GM23248 (cell line): ENCODE results near the gene TRMT2B. TPM values are rescaled to one million over a fixed set of nuclear protein-coding genes. Genes with fewer than 3 reads are reported as not detected.
A peak's percentile ranks its signal among the peaks of the same experiment; 100 is the strongest.

Experiments
- DNase-seq: peaks from one replicate; pipeline ENCODE4 v3.0.0-alpha.2; 2015
- H2AFZ ChIP-seq: fragments of 200-600 bp; sonication (generic); 2 replicates; pipeline ENCODE4 v1.6.1; 2016; ENCODE audit warnings: antibody characterized with exemption
- H3F3A ChIP-seq: fragments of 200-600 bp; sonication (generic); 2 replicates; pipeline ENCODE4 v1.6.1; 2016; ENCODE audit warnings: mild to moderate bottlenecking, antibody characterized with exemption, mixed run types; ENCODE audit not compliant: insufficient read depth
- H3K27ac ChIP-seq: fragments of 200-600 bp; sonication (generic); 2 replicates; pipeline ENCODE4 v1.5.1; 2016; ENCODE audit warnings: mild to moderate bottlenecking
- H3K27me3 ChIP-seq: fragments of 200-600 bp; sonication (generic); replicated peaks from 2 replicates; pipeline ENCODE4 v1.6.1; 2016; ENCODE audit warnings: mild to moderate bottlenecking; ENCODE audit not compliant: insufficient read depth
- H3K36me3 ChIP-seq: fragments of 200-600 bp; sonication (generic); 2 replicates; pipeline ENCODE4 v1.6.1; 2016; ENCODE audit warnings: low read depth, mild to moderate bottlenecking
- H3K4me1 ChIP-seq: fragments of 200-600 bp; sonication (generic); 2 replicates; pipeline ENCODE4 v1.6.1; 2016; ENCODE audit warnings: mild to moderate bottlenecking; ENCODE audit not compliant: insufficient read depth
- H3K4me2 ChIP-seq: fragments of 200-600 bp; sonication (generic); one replicate; pipeline ENCODE4 v1.6.1; 2016; ENCODE audit warnings: mild to moderate bottlenecking; ENCODE audit not compliant: unreplicated experiment
- H3K4me3 ChIP-seq: fragments of 200-600 bp; sonication (generic); 2 replicates; pipeline ENCODE4 v1.5.1; 2016; ENCODE audit warnings: mild to moderate bottlenecking
- H3K79me2 ChIP-seq: fragments of 200-600 bp; sonication (generic); 2 replicates; pipeline ENCODE4 v1.6.1; 2016; ENCODE audit warnings: mild to moderate bottlenecking; ENCODE audit not compliant: insufficient read depth
- H3K9ac ChIP-seq: fragments of 200-600 bp; sonication (generic); 2 replicates; pipeline ENCODE4 v1.6.1; 2016; ENCODE audit warnings: mild to moderate bottlenecking
- H3K9me2 ChIP-seq: fragments of 200-600 bp; sonication (generic); 2 replicates; pipeline ENCODE4 v1.6.1; 2016; ENCODE audit warnings: mixed run types, mild to moderate bottlenecking, moderate library complexity; ENCODE audit not compliant: insufficient read depth
- H3K9me3 ChIP-seq: fragments of 200-600 bp; sonication (generic); one replicate; pipeline ENCODE4 v1.6.1; 2017; ENCODE audit warnings: low read depth
- H4K20me1 ChIP-seq: fragments of 200-600 bp; sonication (generic); 2 replicates; pipeline ENCODE4 v1.6.0; 2016; ENCODE audit not compliant: insufficient read depth
- EZH2 ChIP-seq: fragments of 200-600 bp; sonication (generic); IDR thresholded peaks from 2 replicates; pipeline ENCODE4 v1.6.1; 2018; ENCODE audit warnings: antibody characterized with exemption, mild to moderate bottlenecking; ENCODE audit not compliant: insufficient read depth, poor library complexity, severe bottlenecking
- EZH2phosphoT487 ChIP-seq: fragments of 200-600 bp; sonication (generic); IDR thresholded peaks from 2 replicates; pipeline ENCODE4 v1.6.1; 2018; ENCODE audit warnings: antibody characterized with exemption, moderate library complexity, mild to moderate bottlenecking, low read depth; ENCODE audit not compliant: insufficient read depth
- WGBS, 2 experiments: methylation state at CpG; one replicate each; pipeline ENCODE4 v1.1.6; 2015 to 2017; ENCODE audit warnings: low lambda C conversion rate in 2 of 2, low coverage in 1 of 2; ENCODE audit errors: missing lambda C conversion rate in 2 of 2; 5-methylcytosine and 5-hydroxymethylcytosine counted together
- in situ Hi-C: fragments of 300-500 bp; cut with MboI; formaldehyde crosslinking; loops from 2 replicates; pipeline ENCODE4 v1.15.0; 2020
- polyA plus RNA-seq: library from polyadenylated mRNA; unstranded; fragments of >200 nt; fragmentation: Nextera tagmentation; extraction: Ambion mirVana; gene quantifications from 2 replicates; pipeline ENCODE4 v1.2.1, GENCODE V29; 2016
- total RNA-seq: library from RNA; depleted of rRNA; stranded (reverse); fragments of >200 nt; shearing (Covaris generic); gene quantifications from 2 replicates; pipeline ENCODE4 v1.2.3, GENCODE V29; 2014

The TRMT2B gene
- total and polyA plus RNA-seq, 2 experiments from 2014 or later, result 8.3 to 12.9 TPM

GRCh38 chrX:100979881-100980607 lies 71.9 kb downstream of the TRMT2B start:
- DNase-seq, result peak; percentile 14
- Histone ChIP-seq H3K27me3 (no peaks in the 10 kb centered on the region), H3K79me2 (no peaks in the 10 kb centered on the region), H3K4me2 (no peak overlapping the region), H3K9me2 (no peaks in the 10 kb centered on the region), H3K9me3 (no peaks in the 10 kb centered on the region), H3F3A (no peaks in the 10 kb centered on the region), H3K4me1 (peaks cover 17% of the 10 kb centered on the region), H3K4me3 (no peak overlapping the region), H3K9ac (no peak overlapping the region), H3K27ac (peak overlapping the region; percentile 46), H3K36me3 (no peaks in the 10 kb centered on the region), H2AFZ (no peak overlapping the region), H4K20me1 (no peaks in the 10 kb centered on the region)
- in situ Hi-C loops, result no loop called here
- TF ChIP-seq EZH2, result no peak
- no peak for TF ChIP-seq EZH2phosphoT487
- WGBS, 2 experiments, result 68 to 83% methylated on average over 3 of the region's 3 CpGs

GRCh38 chrX:100976211-100976610 lies 75.7 kb downstream of the TRMT2B start:
- WGBS, 2 experiments, result 100% methylated on average over 1 of the region's 1 CpG

GRCh38 chrX:100975212-100975611 lies 76.7 kb downstream of the TRMT2B start:
- peak; percentile 52 for DNase-seq
- Histone ChIP-seq H3K9me2 (no peaks in the 10 kb centered on the region), H3K4me3 (no peak overlapping the region), H3K4me1 (0 out of 2 replicates have a peak, but pooled peaks cover 4% of the 10 kb centered on the region), H2AFZ (no peak overlapping the region), H3K27ac (no peak overlapping the region), H3K36me3 (no peaks in the 10 kb centered on the region), H4K20me1 (no peaks in the 10 kb centered on the region), H3K27me3 (no peaks in the 10 kb centered on the region), H3K9ac (no peak overlapping the region), H3F3A (no peaks in the 10 kb centered on the region), H3K79me2 (no peaks in the 10 kb centered on the region), H3K4me2 (no peak overlapping the region), H3K9me3 (no peaks in the 10 kb centered on the region)
- TF ChIP-seq EZH2 (no peak), EZH2phosphoT487 (no peak)
- 91 to 95% methylated on average over 3 of the region's 3 CpGs for WGBS, 2 experiments
- in situ Hi-C loops, result no loop called here

More at GRCh38 chrX:100976211-100976610, 75.7 kb downstream of the TRMT2B start:
- no peaks in the 10 kb centered on the region for H3K9me3 ChIP-seq
- no peaks in the 10 kb centered on the region for H3K27me3 ChIP-seq
- H3K79me2 ChIP-seq, result no peaks in the 10 kb centered on the region
- no peaks in the 10 kb centered on the region for H3F3A ChIP-seq
- TF ChIP-seq EZH2phosphoT487 (no peak), EZH2 (no peak)
- H3K36me3 ChIP-seq, result no peaks in the 10 kb centered on the region
- H3K4me1 ChIP-seq, result peaks cover 13% of the 10 kb centered on the region
- peak; percentile 12 for DNase-seq
- no peak overlapping the region for H3K9ac ChIP-seq
- no peak overlapping the region for H3K4me2 ChIP-seq
- H3K27ac ChIP-seq, result no peak overlapping the region
- H2AFZ ChIP-seq, result no peak overlapping the region
- in situ Hi-C loops, result no loop called here
- H3K9me2 ChIP-seq, result no peaks in the 10 kb centered on the region
- no peaks in the 10 kb centered on the region for H4K20me1 ChIP-seq
- no peak overlapping the region for H3K4me3 ChIP-seq

GRCh38 chrX:100973411-100973810 lies 78.5 kb downstream of the TRMT2B start:
- TF ChIP-seq EZH2 (no peak), EZH2phosphoT487 (no peak)
- DNase-seq, result peak; percentile 49
- no peaks in the 10 kb centered on the region for H3K27me3 ChIP-seq
- WGBS, 2 experiments, result 74 to 79% methylated on average over 3 to 6 of the region's 19 CpGs
- H3F3A ChIP-seq, result no peaks in the 10 kb centered on the region
- in situ Hi-C loops, result no loop called here
- no peak overlapping the region for H3K4me2 ChIP-seq
- no peak overlapping the region for H3K27ac ChIP-seq
- H3K36me3 ChIP-seq, result no peaks in the 10 kb centered on the region
- no peak overlapping the region for H3K4me3 ChIP-seq
- no peaks in the 10 kb centered on the region for H3K9me2 ChIP-seq
- H3K4me1 ChIP-seq, result no peaks in the 10 kb centered on the region
- H2AFZ ChIP-seq, result no peak overlapping the region
- no peak overlapping the region for H3K9ac ChIP-seq
- H3K79me2 ChIP-seq, result no peaks in the 10 kb centered on the region
- no peaks in the 10 kb centered on the region for H3K9me3 ChIP-seq
- no peaks in the 10 kb centered on the region for H4K20me1 ChIP-seq

- Histone ChIP-seq H3F3A (no peaks in the 10 kb centered on the region), H3K27me3 (no peaks in the 10 kb centered on the region), H3K27ac (no peak overlapping the region), H3K4me1 (no peaks in the 10 kb centered on the region), H2AFZ (no peak overlapping the region), H3K4me2 (no peak overlapping the region), H4K20me1 (no peaks in the 10 kb centered on the region), H3K4me3 (no peak overlapping the region), H3K9me2 (no peaks in the 10 kb centered on the region), H3K9ac (no peak overlapping the region), H3K79me2 (no peaks in the 10 kb centered on the region), H3K36me3 (no peaks in the 10 kb centered on the region), H3K9me3 (no peaks in the 10 kb centered on the region)
- in situ Hi-C loops, result no loop called here
- 100% methylated on average over 1 of the region's 1 CpG for WGBS, 2 experiments
- no peak for TF ChIP-seq EZH2phosphoT487
- no peak for TF ChIP-seq EZH2
- no peak for DNase-seq
These were observed 82.0 kb downstream of the TRMT2B start for GRCh38 chrX:100969936-100970335.
